SK-N-SH (cell line): ENCODE measurements around the gene RPS10. TPM values are rescaled to one million over a fixed set of nuclear protein-coding genes. Genes with fewer than 3 reads are reported as not detected.

ENCODE experiments used
- CTCF ChIA-PET: fragments of 300-600, 350-600 bp; formaldehyde crosslinking; extraction: SDS; loops from one replicate; lab custom pipeline; 2021; lab: Yijun Ruan, JAX
- POLR2A ChIA-PET: fragments of 350-600 bp; sonication (Branson Sonifier 250); formaldehyde crosslinking; extraction: SDS; loops from one replicate; lab custom pipeline; 2020; ENCODE audit warnings: antibody characterized with exemption, inconsistent platforms; lab: Yijun Ruan, JAX
- DNase-seq: peaks from one replicate; pipeline ENCODE4 v3.0.0; 2012
- H2AFZ ChIP-seq: fragments of 200-600 bp; sonication (generic); 2 replicates; pipeline ENCODE4 v1.8.1; 2016; ENCODE audit warnings: antibody characterized with exemption, mild to moderate bottlenecking, low read depth
- H3F3A ChIP-seq: fragments of 200-600 bp; sonication (generic); replicated peaks from 2 replicates; pipeline ENCODE3; 2016; ENCODE audit warnings: antibody characterized with exemption, mild to moderate bottlenecking; ENCODE audit not compliant: insufficient read depth
- H3K27ac ChIP-seq, 2 experiments: fragments of 200-500 bp in 1 of 2; fragments of 200-600 bp in 1 of 2; sonication (Bioruptor generic) in 1 of 2; sonication (generic), shearing (Covaris generic) in 1 of 2; 2 replicates each; pipeline versions ENCODE4 v1.5.1 to v1.6.1; 2014 to 2016; ENCODE audit warnings: low read depth in 2 of 2, inconsistent platforms in 1 of 2, low read length in 1 of 2, mild to moderate bottlenecking in 1 of 2, mixed read lengths in 1 of 2
- H3K27me3 ChIP-seq: fragments of 200-600 bp; sonication (generic), shearing (Covaris generic); 2 replicates; pipeline ENCODE4 v1.6.1; 2016; ENCODE audit warnings: mixed run types; ENCODE audit not compliant: insufficient read depth
- H3K36me3 ChIP-seq, 2 experiments: fragments of 200-500 bp in 1 of 2; fragments of 200-600 bp in 1 of 2; sonication (Bioruptor generic) in 1 of 2; sonication (generic) in 1 of 2; replicated peaks in 1 of 2; 2 replicates each; pipeline versions ENCODE3 to v1.5.1; 2014 to 2016; ENCODE audit warnings: low read length in 1 of 2, mild to moderate bottlenecking in 1 of 2; ENCODE audit not compliant: insufficient read depth in 2 of 2, control insufficient read depth in 1 of 2
- H3K4me1 ChIP-seq, 2 experiments: fragments of 200-500 bp in 1 of 2; fragments of 200-600 bp in 1 of 2; sonication (Bioruptor generic) in 1 of 2; sonication (generic), shearing (Covaris generic) in 1 of 2; 2 replicates each; pipeline versions ENCODE4 v1.5.1 to v1.6.1; 2014 to 2016; ENCODE audit warnings: low read depth in 1 of 2, low read length in 1 of 2, mixed run types in 1 of 2; ENCODE audit not compliant: insufficient read depth in 2 of 2, control insufficient read depth in 1 of 2
- H3K4me2 ChIP-seq: fragments of 200-600 bp; sonication (generic), shearing (Covaris generic); 2 replicates; pipeline ENCODE4 v1.6.1; 2017; ENCODE audit warnings: mixed run types
- H3K4me3 ChIP-seq, 2 experiments: fragments of 200-500 bp in 1 of 2; fragments of 200-600 bp in 1 of 2; sonication (Bioruptor generic) in 1 of 2; sonication (generic), shearing (Covaris generic) in 1 of 2; 2 replicates each; pipeline versions ENCODE4 v1.5.1 to v1.8.1; 2014 to 2016; ENCODE audit warnings: low read depth in 2 of 2, inconsistent platforms in 1 of 2, low read length in 1 of 2, mild to moderate bottlenecking in 1 of 2, mixed read lengths in 1 of 2, moderate library complexity in 1 of 2
- H3K79me2 ChIP-seq: fragments of 200-600 bp; sonication (generic); 2 replicates; pipeline ENCODE4 v1.8.1; 2017; ENCODE audit warnings: mild to moderate bottlenecking; ENCODE audit not compliant: insufficient read depth
- H3K9ac ChIP-seq: fragments of 200-600 bp; sonication (generic); 2 replicates; pipeline ENCODE4 v1.6.1; 2017; ENCODE audit warnings: mixed run types
- H3K9me2 ChIP-seq: fragments of 200-600 bp; sonication (generic); 2 replicates; pipeline ENCODE4 v1.6.1; 2017; ENCODE audit warnings: mixed run types
- H3K9me3 ChIP-seq: fragments of 200-600 bp; sonication (generic); 2 replicates; pipeline ENCODE4 v1.6.1; 2017; ENCODE audit warnings: mixed run types, mild to moderate bottlenecking, moderate library complexity
- H4K20me1 ChIP-seq: fragments of 200-600 bp; sonication (generic); 2 replicates; pipeline ENCODE4 v1.6.1; 2017; ENCODE audit warnings: mild to moderate bottlenecking, mixed run types; ENCODE audit not compliant: insufficient read depth
- CHD2 ChIP-seq: fragments of 150-350 bp; IDR thresholded peaks from 2 replicates; pipeline ENCODE4 v1.6.1; 2018; ENCODE audit warnings: low read length; ENCODE audit not compliant: partially characterized antibody
- EZH2phosphoT487 ChIP-seq: fragments of 200-600 bp; sonication (generic); IDR thresholded peaks from 2 replicates; pipeline ENCODE4 v1.6.1; 2017; ENCODE audit warnings: low read depth, mixed run types, mild to moderate bottlenecking, antibody characterized with exemption, moderate library complexity, borderline replicate concordance
- FOXJ3 ChIP-seq: sonication (generic); formaldehyde crosslinking; IDR thresholded peaks from 2 replicates; pipeline ENCODE4 v1.5.1; 2020; ENCODE audit warnings: mild to moderate bottlenecking, missing genetic modification reagents
- FOXM1 ChIP-seq: IDR thresholded peaks from 2 replicates; pipeline ENCODE4 v1.4.0; 2012; ENCODE audit warnings: low read depth, mild to moderate bottlenecking
- JUND ChIP-seq: IDR thresholded peaks from 2 replicates; pipeline ENCODE4 v1.4.0; 2012
- MEF2A ChIP-seq: IDR thresholded peaks from 2 replicates; pipeline ENCODE4 v1.4.0; 2012; ENCODE audit warnings: low read depth, borderline replicate concordance
- MXI1 ChIP-seq: IDR thresholded peaks from 2 replicates; pipeline ENCODE4 v1.6.1; 2012; ENCODE audit warnings: mild to moderate bottlenecking, low read depth, low read length, improper control_type of control experiment
- NFIC ChIP-seq: IDR thresholded peaks from 2 replicates; pipeline ENCODE4 v1.4.0; 2012; ENCODE audit warnings: borderline replicate concordance
- PBX3 ChIP-seq: IDR thresholded peaks from 2 replicates; pipeline ENCODE4; 2012
- RAD21 ChIP-seq: IDR thresholded peaks from 2 replicates; pipeline ENCODE4 v1.6.1; 2012; ENCODE audit warnings: mild to moderate bottlenecking, low read length
- RFX5 ChIP-seq: IDR thresholded peaks from 2 replicates; pipeline ENCODE4 v1.6.1; 2012; ENCODE audit warnings: mild to moderate bottlenecking, improper control_type of control experiment, low read length
- RXRA ChIP-seq: IDR thresholded peaks from 2 replicates; pipeline ENCODE4 v1.4.0; 2012; ENCODE audit warnings: low read depth, mild to moderate bottlenecking, borderline replicate concordance
- SIN3A ChIP-seq: IDR thresholded peaks from 2 replicates; pipeline ENCODE4 v1.6.1; 2012; ENCODE audit warnings: low read depth, mild to moderate bottlenecking, low read length, moderate library complexity, borderline replicate concordance
- SMC3 ChIP-seq: IDR thresholded peaks from 2 replicates; pipeline ENCODE4 v1.6.1; 2012; ENCODE audit warnings: low read depth, low read length, improper control_type of control experiment
- TAF1 ChIP-seq: IDR thresholded peaks from 2 replicates; pipeline ENCODE4 v1.6.1; 2012; ENCODE audit warnings: low read depth, mild to moderate bottlenecking, low read length, moderate library complexity, borderline replicate concordance
- USF1 ChIP-seq: IDR thresholded peaks from 2 replicates; pipeline ENCODE4 v1.4.0; 2012; ENCODE audit warnings: low read depth, borderline replicate concordance
- USF2 ChIP-seq: fragments of 150-350 bp; IDR thresholded peaks from 2 replicates; pipeline ENCODE4 v1.6.1; 2017; ENCODE audit warnings: antibody characterized with exemption, low read length, low read depth, borderline replicate concordance
- ZBTB33 ChIP-seq: IDR thresholded peaks from 2 replicates; pipeline ENCODE4 v1.4.0; 2012; ENCODE audit warnings: low read depth, borderline replicate concordance
- WGBS: methylation state at CpG from one replicate; pipeline ENCODE4 v1.1.6; 2017; ENCODE audit warnings: low lambda C conversion rate; 5-methylcytosine and 5-hydroxymethylcytosine counted together
- polyA plus RNA-seq, 3 experiments: library from polyadenylated mRNA; depleted of rRNA; stranded (reverse); fragments of >200 nt; gene quantifications; 2 replicates each; pipeline ENCODE4 v1.2.3, GENCODE V29; 2012

The RPS10 gene
- polyA plus RNA-seq, 1 of the 3 experiments (the other 2 are of a cell fraction), result 4,475 TPM

- H2AFZ ChIP-seq, result no peak overlapping the region
- no peaks in the 10 kb centered on the region for H4K20me1 ChIP-seq
- ChIA-PET POLR2A (no interaction called here), CTCF (interaction anchor here (0.9 kb wide), 1 partner anchor 208 kb away, joined by 3 read pairs; no protein-coding TSS in a partner anchor)
- H3K79me2 ChIP-seq, result no peaks in the 10 kb centered on the region
- H3F3A ChIP-seq, result no peaks in the 10 kb centered on the region
- H3K9ac ChIP-seq, result no peak overlapping the region
- H3K4me1 ChIP-seq, result no peaks in the 10 kb centered on the region
- H3K36me3 ChIP-seq, result no peaks in the 10 kb centered on the region
- H3K27ac ChIP-seq, result no peak overlapping the region
- H3K27me3 ChIP-seq, result no peaks in the 10 kb centered on the region
- H3K9me3 ChIP-seq, result no peaks in the 10 kb centered on the region
- WGBS, result 88% methylated on average over 1 of the region's 1 CpG
- no peak for DNase-seq
- H3K9me2 ChIP-seq, result no peaks in the 10 kb centered on the region
- H3K4me3 ChIP-seq, result no peak overlapping the region
- no peak overlapping the region for H3K4me2 ChIP-seq
- TF ChIP-seq TAF1 (no peak), RFX5 (no peak), RAD21 (no peak), SMC3 (no peak), RXRA (no peak), CHD2 (no peak), SIN3A (no peak), MXI1 (no peak), ZBTB33 (no peak), USF1 (no peak), USF2 (no peak), FOXM1 (no peak), JUND (no peak), PBX3 (no peak), MEF2A (no peak), EZH2phosphoT487 (no peak), FOXJ3 (CRISPR knock-in tag) (no peak), NFIC (no peak)
Observed at GRCh38 chr6:34455831-34456230, 30.0 kb upstream of the RPS10 start.
